ENCODE results near the gene ATOSB. TPM values are rescaled to one million over a fixed set of nuclear protein-coding genes. Genes with fewer than 3 reads are reported as not detected.

The ATOSB gene
- total and polyA plus RNA-seq, 2 of the 8 experiments (the other 6 are each of a cell fraction or from before 2014, with no cell fraction given): 6.9 to 10.4 TPM

DNA sequence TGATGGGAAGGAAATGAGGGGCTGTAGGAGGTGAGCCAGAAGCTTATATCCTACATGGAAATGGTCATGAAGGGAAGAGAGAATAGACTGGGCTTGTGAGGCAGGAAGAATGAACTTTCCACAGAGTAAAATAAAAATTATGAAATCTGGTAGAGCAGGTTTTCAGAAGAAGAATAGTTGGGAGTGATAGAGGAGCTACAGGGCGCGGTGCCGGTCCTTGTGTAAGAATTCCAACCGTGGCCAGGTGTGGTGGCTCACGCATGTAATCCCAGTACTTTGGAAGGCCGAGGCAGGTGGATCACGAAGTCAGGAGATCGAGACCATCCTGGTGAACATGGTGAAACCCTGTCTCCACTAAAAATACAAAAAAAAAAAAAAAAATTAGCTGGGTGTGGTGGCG is 37.3 kb upstream of the ATOSB start:
- TF ChIP-seq EP300 (IDR thresholded peaks at IDR 0.05; ENCODE audit: borderline replicate concordance in 1 of 2, low read depth in 2 of 2, low read length in 2 of 2): no peak
- no peak for TF ChIP-seq TEAD4 (IDR thresholded peaks at IDR 0.05; ENCODE audit: low read depth, low read length)
- TF ChIP-seq, protein P1, sequence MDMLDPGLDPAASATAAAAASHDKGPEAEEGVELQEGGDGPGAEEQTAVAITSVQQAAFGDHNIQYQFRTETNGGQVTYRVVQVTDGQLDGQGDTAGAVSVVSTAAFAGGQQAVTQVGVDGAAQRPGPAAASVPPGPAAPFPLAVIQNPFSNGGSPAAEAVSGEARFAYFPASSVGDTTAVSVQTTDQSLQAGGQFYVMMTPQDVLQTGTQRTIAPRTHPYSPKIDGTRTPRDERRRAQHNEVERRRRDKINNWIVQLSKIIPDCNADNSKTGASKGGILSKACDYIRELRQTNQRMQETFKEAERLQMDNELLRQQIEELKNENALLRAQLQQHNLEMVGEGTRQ (IDR thresholded peaks at IDR 0.05; ENCODE audit: low read length): no peak
- TF ChIP-seq SUZ12 (IDR thresholded peaks at IDR 0.05; ENCODE audit: low read length): no peak
- TF ChIP-seq, protein P2, sequence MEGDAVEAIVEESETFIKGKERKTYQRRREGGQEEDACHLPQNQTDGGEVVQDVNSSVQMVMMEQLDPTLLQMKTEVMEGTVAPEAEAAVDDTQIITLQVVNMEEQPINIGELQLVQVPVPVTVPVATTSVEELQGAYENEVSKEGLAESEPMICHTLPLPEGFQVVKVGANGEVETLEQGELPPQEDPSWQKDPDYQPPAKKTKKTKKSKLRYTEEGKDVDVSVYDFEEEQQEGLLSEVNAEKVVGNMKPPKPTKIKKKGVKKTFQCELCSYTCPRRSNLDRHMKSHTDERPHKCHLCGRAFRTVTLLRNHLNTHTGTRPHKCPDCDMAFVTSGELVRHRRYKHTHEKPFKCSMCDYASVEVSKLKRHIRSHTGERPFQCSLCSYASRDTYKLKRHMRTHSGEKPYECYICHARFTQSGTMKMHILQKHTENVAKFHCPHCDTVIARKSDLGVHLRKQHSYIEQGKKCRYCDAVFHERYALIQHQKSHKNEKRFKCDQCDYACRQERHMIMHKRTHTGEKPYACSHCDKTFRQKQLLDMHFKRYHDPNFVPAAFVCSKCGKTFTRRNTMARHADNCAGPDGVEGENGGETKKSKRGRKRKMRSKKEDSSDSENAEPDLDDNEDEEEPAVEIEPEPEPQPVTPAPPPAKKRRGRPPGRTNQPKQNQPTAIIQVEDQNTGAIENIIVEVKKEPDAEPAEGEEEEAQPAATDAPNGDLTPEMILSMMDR (IDR thresholded peaks at IDR 0.05; ENCODE audit: control extremely low read depth in 1 of 3, insufficient read depth in 1 of 3, low read depth in 1 of 3, low read length in 3 of 3): no peak
- TF ChIP-seq KDM4A (IDR thresholded peaks at IDR 0.05; ENCODE audit: low read depth, low read length, severe bottlenecking): no peak
- no peak for TF ChIP-seq YY1 (IDR thresholded peaks at IDR 0.05; ENCODE audit: low read depth, low read length)
- TF ChIP-seq SIN3A (conservative IDR thresholded peaks at IDR 0.05 in 1 of 2, IDR thresholded peaks at IDR 0.05 in 1 of 2; ENCODE audit: low read depth in 1 of 2, low read length in 2 of 2): no peak
- FAIRE-seq (no peak), DNase-seq (ENCODE audit: low read depth in 1 of 2, low spot score in 2 of 2) (no peak)
- Histone ChIP-seq H3K23ac (ENCODE audit: insufficient read length) (no peak overlapping the region), H4K91ac (replicated peaks; ENCODE audit: insufficient read length, low read length) (no peak overlapping the region), H3K79me1 (ENCODE audit: low read depth, low read length) (no peaks in the 10 kb centered on the region), H3K18ac (ENCODE audit: extremely low read depth, low read length) (no peak overlapping the region), H4K20me1 (replicated peaks in 1 of 2; ENCODE audit: control insufficient read depth in 1 of 2, insufficient read depth in 2 of 2, low read length in 2 of 2) (no peaks in the 10 kb centered on the region), H2BK20ac (ENCODE audit: low read length) (no peak overlapping the region), H3K9ac (replicated peaks in 1 of 4; ENCODE audit: extremely low read depth in 1 of 4, low read depth in 3 of 4, low read length in 3 of 4) (no peak overlapping the region), H3K4me1 (replicated peaks in 1 of 4; ENCODE audit: control insufficient read depth in 3 of 4, insufficient read depth in 4 of 4, low read length in 3 of 4) (peaks cover 0 to 4% (median 2%) of the 10 kb centered on the region in 4 experiments; a peak in 2 of 7 replicates), H3K23me2 (ENCODE audit: low read depth, low read length) (no peaks in the 10 kb centered on the region), H2BK120ac (replicated peaks; ENCODE audit: low read depth, low read length) (no peak overlapping the region), H2AFZ (ENCODE audit: low read length) (no peak overlapping the region), H4K8ac (ENCODE audit: extremely low read depth, insufficient read depth, low read length) (no peak overlapping the region), H3K4ac (replicated peaks; ENCODE audit: insufficient read length, low read depth, low read length) (no peak overlapping the region), H3K9me3 (ENCODE audit: insufficient read depth in 2 of 2, low read depth in 1 of 2, low read length in 1 of 2) (peaks cover 19% of the 10 kb centered on the region in 2 experiments), H3K14ac (ENCODE audit: insufficient read length) (no peak overlapping the region), H3K4me3 (ENCODE audit: extremely low read depth in 1 of 4, insufficient read depth in 2 of 4, low read depth in 3 of 4, low read length in 4 of 4) (no peak overlapping the region), H3K79me2 (ENCODE audit: control insufficient read depth in 1 of 2, insufficient read depth in 2 of 2, low read length in 2 of 2) (no peaks in the 10 kb centered on the region), H3K27ac (ENCODE audit: low read depth, low read length) (no peak overlapping the region), H2BK15ac (ENCODE audit: low read length) (no peak overlapping the region), H3K4me2 (ENCODE audit: insufficient read depth in 1 of 2, low read depth in 2 of 2, low read length in 2 of 2) (no peak overlapping the region), H3K56ac (replicated peaks; ENCODE audit: insufficient read length, low read depth, low read length) (no peak overlapping the region), H2BK5ac (ENCODE audit: low read depth, low read length) (no peak overlapping the region), H3K27me3 (replicated peaks in 1 of 4; ENCODE audit: control insufficient read depth in 3 of 4, extremely low read depth in 1 of 4, insufficient read depth in 3 of 4, low read length in 3 of 4) (no peaks in the 10 kb centered on the region), H4K5ac (ENCODE audit: insufficient read length, low read depth, low read length) (no peak overlapping the region), H2AK5ac (ENCODE audit: low read depth, low read length) (no peak overlapping the region), H2BK12ac (ENCODE audit: low read depth, low read length) (no peak overlapping the region), H3K36me3 (ENCODE audit: control insufficient read depth in 2 of 4, insufficient read depth in 4 of 4, low read length in 3 of 4) (no peaks in the 10 kb centered on the region)
- 95% methylated on average over 9 of the region's 9 CpGs; no CpG with 5 or more reads in 1 of the 2 experiments for WGBS, 2 experiments (ENCODE audit: extremely low coverage in 1 of 2, insufficient coverage in 1 of 2, insufficient read length in 1 of 2, insufficient replicate concordance in 2 of 2, low coverage in 1 of 2, low lambda C conversion rate in 2 of 2, missing lambda C conversion rate in 1 of 2)
- POLR2A ChIA-PET (ENCODE audit: partially characterized antibody): interaction anchor here (1.0 kb wide), 1 partner anchor 9 kb away, joined by 4 read pairs; the partner anchor contains the start of gene UNC13B
- CTCF ChIA-PET (ENCODE audit: partially characterized antibody): interaction anchor here (0.6 to 1.1 kb wide), 3 partner anchors 10 to 105 kb away, joined by 3 read pairs; no protein-coding TSS in a partner anchor

Data from H1 (cell line).